Loucy (cell line): ENCODE measurements around the gene JMJD8.

Experiments used
- H2AFZ ChIP-seq: fragments of 200-600 bp; sonication (generic); 2 replicates; pipeline ENCODE4 v1.6.0; 2016; ENCODE audit warnings: antibody characterized with exemption, mild to moderate bottlenecking, low read length, moderate library complexity
- H3F3A ChIP-seq: fragments of 200-600 bp; 2 replicates; pipeline ENCODE4 v1.6.0; 2016; ENCODE audit warnings: antibody characterized with exemption, low read depth, mild to moderate bottlenecking
- H3K27me3 ChIP-seq: fragments of 200-600 bp; sonication (generic); 2 replicates; pipeline ENCODE4 v1.6.1; 2014; ENCODE audit warnings: low read length, mild to moderate bottlenecking; ENCODE audit not compliant: insufficient read depth, poor library complexity, severe bottlenecking
- H3K36me3 ChIP-seq: fragments of 200-600 bp; sonication (generic); 2 replicates; pipeline ENCODE4 v1.6.1; 2016; ENCODE audit warnings: low read length; ENCODE audit not compliant: insufficient read depth
- H3K4me1 ChIP-seq: fragments of 200-600 bp; sonication (generic); 2 replicates; pipeline ENCODE4 v1.5.1; 2014; ENCODE audit warnings: low read length, mild to moderate bottlenecking; ENCODE audit not compliant: insufficient read depth, poor library complexity, severe bottlenecking
- H3K4me2 ChIP-seq: fragments of 200-600 bp; sonication (generic); 2 replicates; pipeline ENCODE4 v1.6.0; 2014; ENCODE audit warnings: antibody characterized with exemption, low read length, low read depth, mild to moderate bottlenecking; ENCODE audit not compliant: poor library complexity, severe bottlenecking
- H3K4me3 ChIP-seq: fragments of 200-600 bp; sonication (generic); 2 replicates; pipeline ENCODE4 v1.5.1; 2014; ENCODE audit warnings: low read length, mild to moderate bottlenecking, mixed read lengths; ENCODE audit not compliant: poor library complexity, severe bottlenecking
- H3K79me2 ChIP-seq: fragments of 200-600 bp; sonication (generic); 2 replicates; pipeline ENCODE4 v1.6.1; 2014; ENCODE audit warnings: low read length; ENCODE audit not compliant: insufficient read depth
- H3K9ac ChIP-seq: fragments of 200-600 bp; sonication (generic); 2 replicates; pipeline ENCODE4 v1.6.0; 2014; ENCODE audit warnings: mild to moderate bottlenecking, low read depth, low read length, moderate library complexity; ENCODE audit not compliant: poor library complexity, severe bottlenecking
- H3K9me2 ChIP-seq: fragments of 200-600 bp; sonication (generic); replicated peaks from 2 replicates; pipeline ENCODE4 v1.6.1; 2016; ENCODE audit warnings: low read depth, low read length, mixed read lengths
- H3K9me3 ChIP-seq: fragments of 200-600 bp; sonication (generic); 2 replicates; pipeline ENCODE4 v1.6.1; 2014; ENCODE audit warnings: mild to moderate bottlenecking, antibody characterized with exemption, low read length, low read depth; ENCODE audit not compliant: insufficient read depth
- H4K20me1 ChIP-seq: fragments of 200-600 bp; sonication (generic); 2 replicates; pipeline ENCODE4 v1.6.0; 2014; ENCODE audit warnings: antibody characterized with exemption, low read length, mild to moderate bottlenecking; ENCODE audit not compliant: insufficient read depth, poor library complexity, severe bottlenecking
- EZH2phosphoT487 ChIP-seq: fragments of 200-600 bp; IDR thresholded peaks from 2 replicates; pipeline ENCODE4 v1.6.1; 2018; ENCODE audit warnings: antibody characterized with exemption, mild to moderate bottlenecking, moderate library complexity, borderline replicate concordance
- TF ChIP-seq, protein P1 (sequence below): fragments of 200-600 bp; sonication (generic); conservative IDR thresholded peaks from 2 replicates; pipeline ENCODE4 v1.5.1; 2014; ENCODE audit warnings: mild to moderate bottlenecking, antibody characterized with exemption, low read length

Gene JMJD8, protein sequence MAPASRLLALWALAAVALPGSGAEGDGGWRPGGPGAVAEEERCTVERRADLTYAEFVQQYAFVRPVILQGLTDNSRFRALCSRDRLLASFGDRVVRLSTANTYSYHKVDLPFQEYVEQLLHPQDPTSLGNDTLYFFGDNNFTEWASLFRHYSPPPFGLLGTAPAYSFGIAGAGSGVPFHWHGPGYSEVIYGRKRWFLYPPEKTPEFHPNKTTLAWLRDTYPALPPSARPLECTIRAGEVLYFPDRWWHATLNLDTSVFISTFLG

DNA sequence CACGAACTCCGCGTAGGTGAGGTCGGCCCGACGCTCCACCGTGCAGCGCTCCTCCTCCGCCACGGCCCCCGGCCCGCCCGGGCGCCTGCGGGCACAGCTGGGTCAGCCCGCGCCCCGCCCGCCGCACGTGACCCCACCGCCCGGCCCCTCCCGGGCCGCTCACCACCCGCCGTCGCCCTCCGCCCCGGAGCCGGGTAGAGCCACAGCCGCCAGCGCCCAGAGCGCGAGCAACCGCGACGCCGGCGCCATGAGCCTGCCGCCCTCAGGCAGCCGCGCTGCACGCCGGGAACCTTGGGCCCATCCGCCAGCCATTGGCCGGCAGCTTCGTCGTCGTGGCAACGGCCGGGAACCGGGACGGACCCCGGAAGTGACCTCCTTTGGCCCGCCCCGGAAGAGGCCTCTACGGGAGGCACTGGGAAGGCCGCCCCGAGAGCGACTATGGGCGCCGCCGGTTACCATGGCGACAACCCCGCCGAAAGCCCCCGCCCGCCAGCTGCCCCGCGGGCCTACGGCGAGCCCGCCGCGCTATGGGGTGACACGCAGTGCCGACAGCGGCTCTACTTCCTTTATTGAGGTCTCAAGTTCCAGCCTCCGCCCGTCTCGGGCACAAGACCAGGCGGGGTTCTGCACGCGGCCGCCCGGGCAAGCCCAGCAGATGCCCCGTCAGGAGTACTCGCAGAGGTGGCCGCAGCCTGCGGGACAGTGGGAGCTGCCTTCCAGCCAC lies at the start of gene JMJD8:
Gene JMJD8 (minus strand): TSS at position 264 of the 724 bp plus-strand sequence. CDS start 15 bp downstream, at position 249.
- Histone ChIP-seq H3K9me2 (no peaks in the 10 kb centered on the region), H4K20me1 (peaks cover 2% of the 10 kb centered on the region), H3K4me2 (no peak within 1 kb of the TSS), H2AFZ (no peak within 1 kb of the TSS), H3K36me3 (no peaks in the 10 kb centered on the region), H3F3A (no peaks in the 10 kb centered on the region), H3K9me3 (no peaks in the 10 kb centered on the region), H3K9ac (no peak within 1 kb of the TSS), H3K79me2 (peaks cover 17% of the 10 kb centered on the region; the same call in 1 of the 2 replicates), H3K4me1 (peaks cover 6% of the 10 kb centered on the region), H3K4me3 (no peak within 1 kb of the TSS), H3K27me3 (no peaks in the 10 kb centered on the region)
- no peak for TF ChIP-seq EZH2phosphoT487
- TF ChIP-seq, protein P1, sequence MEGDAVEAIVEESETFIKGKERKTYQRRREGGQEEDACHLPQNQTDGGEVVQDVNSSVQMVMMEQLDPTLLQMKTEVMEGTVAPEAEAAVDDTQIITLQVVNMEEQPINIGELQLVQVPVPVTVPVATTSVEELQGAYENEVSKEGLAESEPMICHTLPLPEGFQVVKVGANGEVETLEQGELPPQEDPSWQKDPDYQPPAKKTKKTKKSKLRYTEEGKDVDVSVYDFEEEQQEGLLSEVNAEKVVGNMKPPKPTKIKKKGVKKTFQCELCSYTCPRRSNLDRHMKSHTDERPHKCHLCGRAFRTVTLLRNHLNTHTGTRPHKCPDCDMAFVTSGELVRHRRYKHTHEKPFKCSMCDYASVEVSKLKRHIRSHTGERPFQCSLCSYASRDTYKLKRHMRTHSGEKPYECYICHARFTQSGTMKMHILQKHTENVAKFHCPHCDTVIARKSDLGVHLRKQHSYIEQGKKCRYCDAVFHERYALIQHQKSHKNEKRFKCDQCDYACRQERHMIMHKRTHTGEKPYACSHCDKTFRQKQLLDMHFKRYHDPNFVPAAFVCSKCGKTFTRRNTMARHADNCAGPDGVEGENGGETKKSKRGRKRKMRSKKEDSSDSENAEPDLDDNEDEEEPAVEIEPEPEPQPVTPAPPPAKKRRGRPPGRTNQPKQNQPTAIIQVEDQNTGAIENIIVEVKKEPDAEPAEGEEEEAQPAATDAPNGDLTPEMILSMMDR = no peak

DNA sequence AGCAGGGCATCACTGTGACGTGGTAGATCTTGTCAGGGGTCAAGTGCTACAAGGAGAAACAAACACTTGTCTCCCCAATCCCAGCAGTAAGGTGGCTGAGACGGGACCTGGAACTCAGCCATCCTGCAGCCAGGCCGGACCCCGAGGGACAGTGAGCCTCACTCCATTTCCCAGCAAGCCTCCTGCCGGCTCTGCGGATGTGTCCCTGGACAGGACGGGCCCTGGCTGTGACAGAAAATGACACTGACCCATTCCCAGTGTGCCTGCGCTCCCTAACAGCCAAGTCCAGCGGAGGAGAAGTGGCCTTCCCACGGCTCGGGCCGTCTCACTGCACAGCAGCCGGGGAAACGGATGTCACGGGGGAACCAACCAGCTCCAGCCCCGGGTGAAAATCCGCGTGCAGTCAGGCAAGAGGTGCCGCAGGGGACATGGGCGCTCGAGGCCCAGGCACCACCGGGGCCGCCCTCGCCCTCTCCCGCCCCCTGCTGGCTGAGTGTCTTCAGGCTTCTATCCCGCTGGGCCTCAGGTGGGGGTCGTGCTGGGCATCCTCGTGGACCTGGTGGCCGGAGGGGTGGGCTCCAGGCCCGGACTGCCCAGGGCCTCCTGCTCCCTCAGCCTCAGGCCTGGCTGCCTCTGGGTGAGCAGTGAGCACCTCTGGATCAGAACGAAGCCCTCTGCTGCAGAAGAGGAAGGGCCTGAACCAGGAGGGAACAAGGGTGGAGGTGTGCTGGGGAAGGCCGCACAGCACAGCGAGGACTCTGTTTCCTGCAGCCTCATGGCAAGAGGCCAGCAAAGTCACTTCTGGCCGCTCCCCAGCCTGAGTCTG lies 49.5 kb upstream of the JMJD8 start:
- Histone ChIP-seq H3K9me3 (no peaks in the 10 kb centered on the region), H3F3A (no peaks in the 10 kb centered on the region), H3K4me2 (no peak overlapping the region), H3K4me1 (no peaks in the 10 kb centered on the region), H3K9ac (no peak overlapping the region), H3K79me2 (no peaks in the 10 kb centered on the region), H3K9me2 (no peaks in the 10 kb centered on the region), H4K20me1 (no peaks in the 10 kb centered on the region), H3K36me3 (no peaks in the 10 kb centered on the region), H3K27me3 (no peaks in the 10 kb centered on the region), H2AFZ (no peak overlapping the region), H3K4me3 (no peak overlapping the region)
- TF ChIP-seq, protein P1 = no peak
- TF ChIP-seq EZH2phosphoT487 = no peak

DNA sequence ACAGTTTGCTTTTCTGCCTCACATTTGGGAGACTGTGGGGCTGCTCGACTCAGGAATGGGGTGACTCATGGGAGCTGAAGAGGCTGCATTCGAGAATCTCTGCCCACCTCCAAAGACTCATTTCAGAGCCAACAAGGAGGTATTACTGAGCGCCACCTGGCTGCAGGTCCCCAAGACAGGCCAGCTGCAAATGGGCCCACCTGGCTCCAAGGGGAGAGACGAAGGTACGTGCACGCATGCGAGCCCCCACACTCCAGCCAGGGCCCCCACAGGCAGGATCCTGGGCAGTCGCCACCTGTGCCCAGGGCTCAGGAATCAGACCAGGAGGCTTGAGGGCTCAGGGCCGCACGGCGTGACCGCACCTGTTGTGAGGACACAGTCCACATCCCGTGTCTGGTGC lies 48.8 kb upstream of the JMJD8 start:
- H4K20me1 ChIP-seq = no peaks in the 10 kb centered on the region
- H3K4me1 ChIP-seq = no peaks in the 10 kb centered on the region
- TF ChIP-seq, protein P1 = no peak
- no peak for TF ChIP-seq EZH2phosphoT487
- H3K79me2 ChIP-seq = no peaks in the 10 kb centered on the region
- no peak overlapping the region for H3K4me3 ChIP-seq
- H3K36me3 ChIP-seq = no peaks in the 10 kb centered on the region
- no peak overlapping the region for H3K9ac ChIP-seq
- H2AFZ ChIP-seq = no peak overlapping the region
- no peak overlapping the region for H3K4me2 ChIP-seq
- no peaks in the 10 kb centered on the region for H3K9me3 ChIP-seq
- H3K9me2 ChIP-seq = no peaks in the 10 kb centered on the region
- no peaks in the 10 kb centered on the region for H3F3A ChIP-seq
- H3K27me3 ChIP-seq = no peaks in the 10 kb centered on the region
